B cell (primary cell): ENCODE data around the gene NSUN7. TPM values are rescaled to one million over a fixed set of nuclear protein-coding genes. Genes with fewer than 3 reads are reported as not detected.

Experiments
- ATAC-seq: fragments of 200-7000 bp; cut with Tn5 transposase; one replicate; pipeline ENCODE4 v1.10.0; 2021; ENCODE audit warnings: low read depth, mild to moderate bottlenecking, moderate number of reproducible peaks, moderate library complexity
- CTCF ChIA-PET: fragments of 350-600 bp; sonication (Branson Sonifier 250); formaldehyde crosslinking; loops from one replicate; lab custom pipeline; 2021; ENCODE audit warnings: antibody characterized with exemption, inconsistent platforms; lab: Charles Lee
- POLR2A ChIA-PET: fragments of 350-600 bp; sonication (Branson Sonifier 250); formaldehyde crosslinking; loops from one replicate; lab custom pipeline; 2021; ENCODE audit warnings: antibody characterized with exemption; lab: Charles Lee
- DNase-seq: peaks from one replicate; pipeline ENCODE4 v3.0.0; 2013
- H2AFZ ChIP-seq: 2 replicates; pipeline ENCODE4 v1.6.1; 2012; ENCODE audit warnings: mild to moderate bottlenecking, low read depth, low read length; ENCODE audit not compliant: insufficient read depth, poor library complexity, severe bottlenecking
- H3K27ac ChIP-seq, 2 donors: 1 replicate in 1 of 2; 2 replicates in 1 of 2; pipeline ENCODE4 v1.5.1; 2012 to 2013; ENCODE audit warnings: low read length in 2 of 2, mild to moderate bottlenecking in 2 of 2, moderate library complexity in 1 of 2
- H3K27me3 ChIP-seq, 4 experiments: fragments of 200-600 bp in 1 of 4; sonication (generic) in 1 of 4; replicated peaks in 1 of 4; 1 replicate in 2 of 4; 2 replicates in 2 of 4; pipeline versions ENCODE4 v1.6.1 to v1.7.0; 2013 to 2016; ENCODE audit warnings: low read length in 3 of 4, mild to moderate bottlenecking in 2 of 4, mixed read lengths in 1 of 4, moderate library complexity in 1 of 4; ENCODE audit not compliant: insufficient read depth in 4 of 4, control insufficient read depth in 3 of 4; ENCODE audit errors: control extremely low read depth in 1 of 4
- H3K36me3 ChIP-seq, 2 experiments: replicated peaks in 1 of 2; 1 replicate in 1 of 2; 2 replicates in 1 of 2; pipeline versions ENCODE4 v1.6.1 to v1.7.1; 2013; ENCODE audit warnings: low read length in 1 of 2; ENCODE audit not compliant: insufficient read depth in 2 of 2, control insufficient read depth in 1 of 2; ENCODE audit errors: control extremely low read depth in 1 of 2, extremely low read depth in 1 of 2
- H3K4me1 ChIP-seq, 2 donors: fragments of 200-600 bp in 1 of 2; sonication (generic) in 1 of 2; 1 replicate in 1 of 2; 2 replicates in 1 of 2; pipeline versions ENCODE4 v1.5.1 to v1.6.1; 2013 to 2017; ENCODE audit warnings: low read length in 2 of 2; ENCODE audit not compliant: control insufficient read depth in 2 of 2, insufficient read depth in 2 of 2
- H3K4me2 ChIP-seq: replicated peaks from 2 replicates; pipeline ENCODE3; 2012; ENCODE audit warnings: mild to moderate bottlenecking, low read depth, low read length; ENCODE audit not compliant: poor library complexity, severe bottlenecking
- H3K4me3 ChIP-seq, 5 experiments: fragments of 200-600 bp in 1 of 5; sonication (generic) in 1 of 5; 1 replicate in 3 of 5; 2 replicates in 2 of 5; pipeline versions ENCODE4 v1.5.1 to v1.7.0; 2011 to 2016; ENCODE audit warnings: low read length in 4 of 5, mild to moderate bottlenecking in 4 of 5, low read depth in 2 of 5, control low read depth in 1 of 5, moderate library complexity in 1 of 5; ENCODE audit not compliant: insufficient read depth in 1 of 5; ENCODE audit errors: control extremely low read depth in 1 of 5, extremely low read depth in 1 of 5
- H3K79me2 ChIP-seq: fragments of 200-600 bp; sonication (generic); one replicate; pipeline ENCODE4 v1.6.0; 2016; ENCODE audit warnings: low read length; ENCODE audit not compliant: control insufficient read depth, insufficient read depth
- H3K9ac ChIP-seq: fragments of 200-600 bp; sonication (generic); 2 replicates; pipeline ENCODE4 v1.6.1; 2017; ENCODE audit warnings: mild to moderate bottlenecking, low read length, moderate library complexity
- H3K9me3 ChIP-seq, 3 donors: one replicate each; pipeline versions ENCODE4 v1.6.1 to v1.7.1; 2013; ENCODE audit warnings: low read length in 2 of 3; ENCODE audit not compliant: control insufficient read depth in 2 of 3, insufficient read depth in 1 of 3; ENCODE audit errors: control extremely low read depth in 1 of 3
- H4K20me1 ChIP-seq: 2 replicates; pipeline ENCODE4 v1.6.0; 2012; ENCODE audit warnings: mild to moderate bottlenecking, low read length; ENCODE audit not compliant: insufficient read depth, control insufficient read depth, poor library complexity, severe bottlenecking
- H3K27ac Mint-ChIP-seq: one replicate; pipeline ENCODE4 v1.8.0; 2021; ENCODE audit warnings: mixed read lengths
- H3K27me3 Mint-ChIP-seq: one replicate; pipeline ENCODE4 v1.8.0; 2021; ENCODE audit warnings: mixed read lengths
- H3K4me1 Mint-ChIP-seq: one replicate; pipeline ENCODE4 v1.8.0; 2021; ENCODE audit warnings: mixed read lengths
- H3K4me3 Mint-ChIP-seq: one replicate; pipeline ENCODE4 v1.8.0; 2021; ENCODE audit warnings: mixed read lengths
- H3K9me3 Mint-ChIP-seq: one replicate; pipeline ENCODE4 v1.8.0; 2022; ENCODE audit warnings: mixed read lengths; ENCODE audit not compliant: insufficient read depth
- CTCF ChIP-seq: fragments of 200-600 bp; IDR thresholded peaks from one replicate; pipeline ENCODE4 v1.8.0; 2022; ENCODE audit warnings: antibody characterized with exemption, mild to moderate bottlenecking
- EZH2 ChIP-seq: IDR thresholded peaks from 2 replicates; pipeline ENCODE4 v1.6.1; 2012; ENCODE audit warnings: borderline replicate concordance, low read depth, mild to moderate bottlenecking, moderate library complexity, low read length; ENCODE audit not compliant: insufficient read depth, poor library complexity, severe bottlenecking
- WGBS: methylation state at CpG from one replicate; pipeline ENCODE4 v1.1.5; 2013; ENCODE audit warnings: missing lambda C conversion rate; ENCODE audit not compliant: insufficient coverage; 5-methylcytosine and 5-hydroxymethylcytosine counted together
- intact Hi-C: fragments of 100-400 bp; cut with micrococcal nuclease; formaldehyde crosslinking; loops from one replicate; pipeline ENCODE4 v1.10.0; 2022
- polyA plus RNA-seq: library from polyadenylated mRNA; depleted of rRNA; stranded (reverse); fragments of >200 nt; gene quantifications from 2 replicates; pipeline ENCODE4 v1.2.3, GENCODE V29; 2012
- small RNA-seq: library from RNA; depleted of rRNA; stranded (forward); fragments of <200 nt; gene quantifications from one replicate; pipeline ENCODE3, GENCODE V24; 2012; ENCODE audit warnings: low replicate concordance, low read depth; ENCODE audit not compliant: insufficient read length
- total RNA-seq, 2 donors: library from RNA; stranded (reverse); fragments of 120-200 nt in 1 of 2; gene quantifications; 1 replicate in 1 of 2; 2 replicates in 1 of 2; pipeline versions ENCODE4 v1.2.3 to v1.2.4, GENCODE V29; 2013 to 2022

The NSUN7 gene
- total and polyA plus RNA-seq, 2 donors (not counting 1 experiment from before 2014, with no cell fraction given) = 0.75 to 29.8 TPM

- intact Hi-C loops = no loop called here
- H3K27me3 Mint-ChIP-seq = peaks cover 22% of the 10 kb centered on the region
- no CpG with 5 or more reads among the region's 2 CpGs for WGBS
These were observed 109.2 kb downstream of the NSUN7 start for GRCh38 chr4:40858962-40859361.

More at GRCh38 chr4:40858962-40859361, 109.2 kb downstream of the NSUN7 start:
- H3K4me1 Mint-ChIP-seq = peaks cover 38% of the 10 kb centered on the region
- H3K9me3 ChIP-seq = no peaks in the 10 kb centered on the region
- TF ChIP-seq EZH2 = no peak
- TF ChIP-seq CTCF = no peak
- H3K79me2 ChIP-seq = no peaks in the 10 kb centered on the region
- H2AFZ ChIP-seq = no peak overlapping the region
- ATAC-seq (no peak), DNase-seq (no peak)
- no peak overlapping the region for H3K27ac ChIP-seq
- H3K4me3 ChIP-seq = no peak overlapping the region
- no peak overlapping the region for H3K4me3 Mint-ChIP-seq
- H3K36me3 ChIP-seq = no peaks in the 10 kb centered on the region
- ChIA-PET CTCF (interaction anchor here (1.2 kb wide), 1 partner anchor 18 kb away, joined by 5 read pairs; no protein-coding TSS in a partner anchor), POLR2A (interaction anchor here (0.7 kb wide), 1 partner anchor 16 kb away, joined by 3 read pairs; no protein-coding TSS in a partner anchor)
- H3K9ac ChIP-seq = no peak overlapping the region
- H3K27ac Mint-ChIP-seq = no peak overlapping the region
- H3K4me2 ChIP-seq = no peak overlapping the region
- H3K27me3 ChIP-seq = peaks cover 0 to 21% (median 0%) of the 10 kb centered on the region in 4 experiments
- no peaks in the 10 kb centered on the region for H4K20me1 ChIP-seq
- peaks cover 19 to 32% of the 10 kb centered on the region in 2 donors for H3K4me1 ChIP-seq
- H3K9me3 Mint-ChIP-seq = no peaks in the 10 kb centered on the region

Small RNAs within 50 kb of the gene (small RNA-seq; reads per million reads assigned to genes)
- gene RF00019 = not detected

Other genes starting within 250 kb of the NSUN7 start
- 12.6 and 12.9 TPM in 2 replicates for gene RBM47, start 120.1 kb upstream of the NSUN7 start, total RNA-seq
- gene RBM47, start 120.1 kb upstream of the NSUN7 start, polyA plus RNA-seq = 5.4 and 5.6 TPM in 2 replicates